ENCODE results near the gene ENOPH1. TPM values are rescaled to one million over a fixed set of nuclear protein-coding genes. Genes with fewer than 3 reads are reported as not detected.

ENOPH1 gene
- polyA plus RNA-seq, 1 donor from 2014 or later, result 159 TPM

DNA sequence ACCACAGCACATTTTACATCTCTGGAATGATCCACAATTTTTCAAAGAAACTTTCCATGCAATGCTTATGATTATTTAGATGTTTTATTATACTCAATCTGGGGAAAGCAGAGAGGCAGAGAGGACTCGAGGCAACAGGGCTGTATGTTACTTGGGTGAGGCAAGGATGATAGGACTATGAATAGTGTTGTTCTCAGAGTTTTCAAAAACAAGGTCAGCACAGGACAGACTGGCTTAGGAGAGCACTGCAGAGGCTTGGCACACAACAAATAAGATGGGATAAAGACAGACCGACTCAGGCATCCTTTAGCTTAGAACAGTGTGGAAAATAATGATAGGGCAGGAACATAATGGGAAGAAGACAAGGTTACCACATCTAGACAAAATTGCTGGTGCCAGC lies 66.0 kb downstream of the ENOPH1 start:
- H3K27ac ChIP-seq (ENCODE audit: low read length), result no peak overlapping the region
- H3K4me3 ChIP-seq (ENCODE audit: low read length), result no peak overlapping the region
- no peaks in the 10 kb centered on the region for H4K20me1 ChIP-seq (ENCODE audit: insufficient read depth)
- no peaks in the 10 kb centered on the region for H3K36me3 ChIP-seq (ENCODE audit: insufficient read depth, low read length)
- H3K4me2 ChIP-seq (ENCODE audit: low read length), result no peak overlapping the region
- no peaks in the 10 kb centered on the region for H3K9me3 ChIP-seq (ENCODE audit: low read length)
- TF ChIP-seq TAF1 (IDR thresholded peaks at IDR 0.05; ENCODE audit: low read depth) (no peak), EP300 (conservative IDR thresholded peaks at IDR 0.05; ENCODE audit: poor library complexity, severe bottlenecking) (no peak), MXI1 (conservative IDR thresholded peaks at IDR 0.05; ENCODE audit: poor library complexity, severe bottlenecking) (no peak), SMC3 (conservative IDR thresholded peaks at IDR 0.05; ENCODE audit: poor library complexity) (no peak), POLR2AphosphoS5 (IDR thresholded peaks at IDR 0.05) (no peak), RAD21 (conservative IDR thresholded peaks at IDR 0.05) (no peak), EZH2 (IDR thresholded peaks at IDR 0.05; ENCODE audit: borderline replicate concordance, insufficient read depth, low read length, poor library complexity, severe bottlenecking) (no peak)
- TF ChIP-seq, protein P1, sequence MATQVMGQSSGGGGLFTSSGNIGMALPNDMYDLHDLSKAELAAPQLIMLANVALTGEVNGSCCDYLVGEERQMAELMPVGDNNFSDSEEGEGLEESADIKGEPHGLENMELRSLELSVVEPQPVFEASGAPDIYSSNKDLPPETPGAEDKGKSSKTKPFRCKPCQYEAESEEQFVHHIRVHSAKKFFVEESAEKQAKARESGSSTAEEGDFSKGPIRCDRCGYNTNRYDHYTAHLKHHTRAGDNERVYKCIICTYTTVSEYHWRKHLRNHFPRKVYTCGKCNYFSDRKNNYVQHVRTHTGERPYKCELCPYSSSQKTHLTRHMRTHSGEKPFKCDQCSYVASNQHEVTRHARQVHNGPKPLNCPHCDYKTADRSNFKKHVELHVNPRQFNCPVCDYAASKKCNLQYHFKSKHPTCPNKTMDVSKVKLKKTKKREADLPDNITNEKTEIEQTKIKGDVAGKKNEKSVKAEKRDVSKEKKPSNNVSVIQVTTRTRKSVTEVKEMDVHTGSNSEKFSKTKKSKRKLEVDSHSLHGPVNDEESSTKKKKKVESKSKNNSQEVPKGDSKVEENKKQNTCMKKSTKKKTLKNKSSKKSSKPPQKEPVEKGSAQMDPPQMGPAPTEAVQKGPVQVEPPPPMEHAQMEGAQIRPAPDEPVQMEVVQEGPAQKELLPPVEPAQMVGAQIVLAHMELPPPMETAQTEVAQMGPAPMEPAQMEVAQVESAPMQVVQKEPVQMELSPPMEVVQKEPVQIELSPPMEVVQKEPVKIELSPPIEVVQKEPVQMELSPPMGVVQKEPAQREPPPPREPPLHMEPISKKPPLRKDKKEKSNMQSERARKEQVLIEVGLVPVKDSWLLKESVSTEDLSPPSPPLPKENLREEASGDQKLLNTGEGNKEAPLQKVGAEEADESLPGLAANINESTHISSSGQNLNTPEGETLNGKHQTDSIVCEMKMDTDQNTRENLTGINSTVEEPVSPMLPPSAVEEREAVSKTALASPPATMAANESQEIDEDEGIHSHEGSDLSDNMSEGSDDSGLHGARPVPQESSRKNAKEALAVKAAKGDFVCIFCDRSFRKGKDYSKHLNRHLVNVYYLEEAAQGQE (IDR thresholded peaks at IDR 0.05; ENCODE audit: borderline replicate concordance), result no peak
- TF ChIP-seq, protein P2, sequence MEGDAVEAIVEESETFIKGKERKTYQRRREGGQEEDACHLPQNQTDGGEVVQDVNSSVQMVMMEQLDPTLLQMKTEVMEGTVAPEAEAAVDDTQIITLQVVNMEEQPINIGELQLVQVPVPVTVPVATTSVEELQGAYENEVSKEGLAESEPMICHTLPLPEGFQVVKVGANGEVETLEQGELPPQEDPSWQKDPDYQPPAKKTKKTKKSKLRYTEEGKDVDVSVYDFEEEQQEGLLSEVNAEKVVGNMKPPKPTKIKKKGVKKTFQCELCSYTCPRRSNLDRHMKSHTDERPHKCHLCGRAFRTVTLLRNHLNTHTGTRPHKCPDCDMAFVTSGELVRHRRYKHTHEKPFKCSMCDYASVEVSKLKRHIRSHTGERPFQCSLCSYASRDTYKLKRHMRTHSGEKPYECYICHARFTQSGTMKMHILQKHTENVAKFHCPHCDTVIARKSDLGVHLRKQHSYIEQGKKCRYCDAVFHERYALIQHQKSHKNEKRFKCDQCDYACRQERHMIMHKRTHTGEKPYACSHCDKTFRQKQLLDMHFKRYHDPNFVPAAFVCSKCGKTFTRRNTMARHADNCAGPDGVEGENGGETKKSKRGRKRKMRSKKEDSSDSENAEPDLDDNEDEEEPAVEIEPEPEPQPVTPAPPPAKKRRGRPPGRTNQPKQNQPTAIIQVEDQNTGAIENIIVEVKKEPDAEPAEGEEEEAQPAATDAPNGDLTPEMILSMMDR (IDR thresholded peaks at IDR 0.05; ENCODE audit: poor library complexity, severe bottlenecking), result no peak
- H3K79me2 ChIP-seq (replicated peaks; ENCODE audit: insufficient read depth, low read length), result no peaks in the 10 kb centered on the region
- no peaks in the 10 kb centered on the region for H3K9me2 ChIP-seq (ENCODE audit: insufficient read depth, low read length)
- no peak overlapping the region for H3K9ac ChIP-seq (ENCODE audit: low read length)
- peaks cover 6% of the 10 kb centered on the region for H3F3A ChIP-seq (ENCODE audit: insufficient read depth, low read length, poor library complexity, severe bottlenecking)
- no peaks in the 10 kb centered on the region for H3K27me3 ChIP-seq (ENCODE audit: insufficient read depth, low read depth, low read length)
- H2AFZ ChIP-seq (ENCODE audit: low read depth, low read length), result no peak overlapping the region

DNA sequence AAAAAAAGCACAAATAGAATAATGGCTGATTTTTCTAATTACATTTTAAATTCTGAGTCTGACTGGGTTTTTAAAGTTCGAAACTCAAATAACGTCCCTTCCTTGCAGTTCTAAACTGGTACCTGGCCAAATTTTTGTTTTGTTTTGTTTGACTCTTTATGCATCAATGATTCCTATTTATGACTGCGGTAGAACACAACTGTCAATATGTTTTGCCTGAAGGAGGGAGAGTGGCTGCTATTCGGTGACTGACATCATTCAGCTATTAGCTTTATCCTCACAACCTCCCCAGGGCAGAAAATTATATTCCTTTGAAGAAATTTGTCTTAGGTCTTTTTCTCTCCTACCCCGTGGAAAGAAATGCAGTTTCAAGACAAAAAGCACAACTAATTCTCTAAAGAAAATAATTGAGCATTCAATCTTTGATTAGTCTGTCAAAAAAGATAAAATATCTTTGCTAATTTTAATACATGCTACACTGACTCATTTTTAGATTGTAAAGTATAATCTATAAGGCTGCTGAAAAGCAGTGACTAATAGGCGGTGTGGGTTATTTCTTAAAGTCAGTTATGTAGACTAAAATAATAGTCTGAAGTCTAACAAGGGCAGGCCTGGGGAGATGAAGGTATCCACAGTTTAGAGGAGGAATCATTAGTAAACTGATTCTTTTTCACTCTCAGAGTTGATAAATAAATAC lies 69.5 kb downstream of the ENOPH1 start:
- TF ChIP-seq, protein P2 (IDR thresholded peaks at IDR 0.05; ENCODE audit: poor library complexity, severe bottlenecking), result no peak
- TF ChIP-seq EZH2 (IDR thresholded peaks at IDR 0.05; ENCODE audit: borderline replicate concordance, insufficient read depth, low read length, poor library complexity, severe bottlenecking), result no peak
- TF ChIP-seq EP300 (conservative IDR thresholded peaks at IDR 0.05; ENCODE audit: poor library complexity, severe bottlenecking), result no peak
- no peak for TF ChIP-seq POLR2AphosphoS5 (IDR thresholded peaks at IDR 0.05)
- no peak for TF ChIP-seq MXI1 (conservative IDR thresholded peaks at IDR 0.05; ENCODE audit: poor library complexity, severe bottlenecking)
- TF ChIP-seq, protein P1 (IDR thresholded peaks at IDR 0.05; ENCODE audit: borderline replicate concordance), result no peak
- no peak for TF ChIP-seq SMC3 (conservative IDR thresholded peaks at IDR 0.05; ENCODE audit: poor library complexity)
- no peak for TF ChIP-seq TAF1 (IDR thresholded peaks at IDR 0.05; ENCODE audit: low read depth)
- Histone ChIP-seq H3K27ac (ENCODE audit: low read length) (no peak overlapping the region), H3K9me3 (ENCODE audit: low read length) (no peaks in the 10 kb centered on the region), H3K4me3 (ENCODE audit: low read length) (no peak overlapping the region), H2AFZ (ENCODE audit: low read depth, low read length) (no peak overlapping the region), H3K9me2 (ENCODE audit: insufficient read depth, low read length) (no peaks in the 10 kb centered on the region), H3K4me2 (ENCODE audit: low read length) (peak overlapping the region; percentile 2), H3K27me3 (ENCODE audit: insufficient read depth, low read depth, low read length) (no peaks in the 10 kb centered on the region), H3K9ac (ENCODE audit: low read length) (no peak overlapping the region), H3F3A (ENCODE audit: insufficient read depth, low read length, poor library complexity, severe bottlenecking) (peaks cover 6% of the 10 kb centered on the region), H3K79me2 (replicated peaks; ENCODE audit: insufficient read depth, low read length) (no peaks in the 10 kb centered on the region), H4K20me1 (ENCODE audit: insufficient read depth) (no peaks in the 10 kb centered on the region), H3K36me3 (ENCODE audit: insufficient read depth, low read length) (no peaks in the 10 kb centered on the region)
